RWPE1 (cell line): ENCODE results near the gene MAP3K4.
"Not testable (repeated sequence)": the region's sequence is repeated elsewhere in the genome, so short reads cannot be mapped to it uniquely, and the experiment has no call there.

Experiments
- CTCF ChIA-PET: fragments of 350-600 bp; sonication (Branson Sonifier 250); formaldehyde crosslinking; extraction: SDS; loops from one replicate; lab custom pipeline; 2021; lab: Yijun Ruan, JAX
- POLR2A ChIA-PET: fragments of 400-600 bp; formaldehyde crosslinking; extraction: SDS; loops from one replicate; lab custom pipeline; 2020; ENCODE audit warnings: antibody characterized with exemption; ENCODE audit not compliant: low non-redundant PET; lab: Yijun Ruan, JAX
- DNase-seq: peaks from one replicate; pipeline ENCODE4 v3.0.0; 2012; ENCODE audit warnings: low spot score
- H3K27ac ChIP-seq: fragments of 450-650 bp; 2 replicates; pipeline ENCODE4 v1.5.1; 2017
- TF ChIP-seq, protein P1 (sequence below): fragments of 450-650 bp; conservative IDR thresholded peaks from 2 replicates; pipeline ENCODE4 v1.5.1; 2017; ENCODE audit warnings: low read depth, mild to moderate bottlenecking

MAP3K4 gene

DNA sequence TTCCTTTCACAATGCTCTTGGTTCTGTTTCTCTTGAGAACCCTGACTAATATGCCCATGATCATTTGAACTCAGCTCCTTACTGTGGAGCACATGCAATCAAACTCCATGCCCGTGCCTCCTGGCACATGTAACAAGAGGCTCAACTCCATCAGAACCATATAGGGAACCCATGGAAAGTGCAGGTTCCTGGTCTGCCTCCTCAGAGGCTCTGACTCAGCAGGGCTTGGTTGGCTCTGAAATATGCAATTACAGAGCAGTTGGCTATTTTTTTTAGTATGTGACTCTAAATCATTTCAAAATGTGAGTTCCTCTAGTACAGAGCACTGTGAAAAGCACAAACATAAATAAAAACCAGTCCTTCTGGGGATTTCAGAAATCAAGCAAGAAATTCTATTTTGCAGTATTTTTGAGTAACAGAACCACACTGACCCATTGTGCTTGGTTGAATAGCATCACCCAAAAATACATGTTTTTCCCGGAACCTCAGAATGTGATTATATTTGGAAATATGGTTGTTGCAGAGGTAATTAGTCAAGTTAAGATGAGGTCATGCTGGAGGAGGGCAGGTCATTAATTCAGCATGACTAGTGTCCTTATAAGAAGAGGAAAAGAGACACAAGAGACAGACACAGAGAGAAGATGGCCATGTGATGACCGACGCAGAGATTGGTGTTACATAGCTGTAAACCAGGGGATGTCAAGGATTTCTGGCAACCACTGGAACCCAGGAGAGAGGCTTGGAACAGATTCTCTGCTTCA lies 13.2 kb upstream of the MAP3K4 start:
- DNase-seq = peak; percentile 10
- no peak overlapping the region for H3K27ac ChIP-seq
- TF ChIP-seq, protein P1, sequence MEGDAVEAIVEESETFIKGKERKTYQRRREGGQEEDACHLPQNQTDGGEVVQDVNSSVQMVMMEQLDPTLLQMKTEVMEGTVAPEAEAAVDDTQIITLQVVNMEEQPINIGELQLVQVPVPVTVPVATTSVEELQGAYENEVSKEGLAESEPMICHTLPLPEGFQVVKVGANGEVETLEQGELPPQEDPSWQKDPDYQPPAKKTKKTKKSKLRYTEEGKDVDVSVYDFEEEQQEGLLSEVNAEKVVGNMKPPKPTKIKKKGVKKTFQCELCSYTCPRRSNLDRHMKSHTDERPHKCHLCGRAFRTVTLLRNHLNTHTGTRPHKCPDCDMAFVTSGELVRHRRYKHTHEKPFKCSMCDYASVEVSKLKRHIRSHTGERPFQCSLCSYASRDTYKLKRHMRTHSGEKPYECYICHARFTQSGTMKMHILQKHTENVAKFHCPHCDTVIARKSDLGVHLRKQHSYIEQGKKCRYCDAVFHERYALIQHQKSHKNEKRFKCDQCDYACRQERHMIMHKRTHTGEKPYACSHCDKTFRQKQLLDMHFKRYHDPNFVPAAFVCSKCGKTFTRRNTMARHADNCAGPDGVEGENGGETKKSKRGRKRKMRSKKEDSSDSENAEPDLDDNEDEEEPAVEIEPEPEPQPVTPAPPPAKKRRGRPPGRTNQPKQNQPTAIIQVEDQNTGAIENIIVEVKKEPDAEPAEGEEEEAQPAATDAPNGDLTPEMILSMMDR = no peak
- ChIA-PET CTCF (interaction anchor here (0.7 kb wide), 1 partner anchor 23 kb away, joined by 3 read pairs; no protein-coding TSS in a partner anchor), POLR2A (no interaction called here)

DNA sequence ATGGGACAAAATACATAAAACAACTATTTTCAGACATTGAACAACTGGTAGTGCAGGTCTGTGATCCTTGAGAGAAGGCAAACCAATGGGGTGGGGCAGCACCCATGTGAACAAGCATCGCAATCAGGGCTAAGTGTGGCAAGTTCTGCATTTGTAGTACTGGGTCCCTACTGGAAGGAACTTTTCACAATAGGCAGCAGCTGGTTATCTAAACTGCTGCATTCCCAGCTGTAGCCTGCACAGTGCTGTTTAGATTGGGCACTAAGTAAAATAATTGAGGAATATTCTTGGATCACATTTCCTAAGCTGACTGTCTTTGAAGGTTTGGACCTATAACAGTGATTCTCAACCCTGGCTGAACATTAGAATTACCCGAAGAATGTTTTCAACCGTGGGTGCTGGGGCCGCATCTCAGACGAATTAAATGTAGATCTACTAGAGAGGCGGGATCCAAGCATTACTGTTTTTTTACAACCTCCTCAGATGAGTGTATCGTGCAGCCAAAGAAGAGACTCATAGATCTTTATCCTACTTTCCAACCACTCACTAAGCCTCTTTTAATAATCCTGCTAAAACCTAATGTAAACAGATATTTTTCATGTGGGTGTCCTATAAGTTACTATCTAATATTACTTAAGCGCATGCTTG lies 12.4 kb upstream of the MAP3K4 start:
- TF ChIP-seq, protein P1 = no peak
- H3K27ac ChIP-seq = no peak overlapping the region
- ChIA-PET CTCF (interaction anchor here (0.7 kb wide), 3 partner anchors 24 to 209 kb away, joined by 3 read pairs; no protein-coding TSS in a partner anchor), POLR2A (no interaction called here)
- no peak for DNase-seq

DNA sequence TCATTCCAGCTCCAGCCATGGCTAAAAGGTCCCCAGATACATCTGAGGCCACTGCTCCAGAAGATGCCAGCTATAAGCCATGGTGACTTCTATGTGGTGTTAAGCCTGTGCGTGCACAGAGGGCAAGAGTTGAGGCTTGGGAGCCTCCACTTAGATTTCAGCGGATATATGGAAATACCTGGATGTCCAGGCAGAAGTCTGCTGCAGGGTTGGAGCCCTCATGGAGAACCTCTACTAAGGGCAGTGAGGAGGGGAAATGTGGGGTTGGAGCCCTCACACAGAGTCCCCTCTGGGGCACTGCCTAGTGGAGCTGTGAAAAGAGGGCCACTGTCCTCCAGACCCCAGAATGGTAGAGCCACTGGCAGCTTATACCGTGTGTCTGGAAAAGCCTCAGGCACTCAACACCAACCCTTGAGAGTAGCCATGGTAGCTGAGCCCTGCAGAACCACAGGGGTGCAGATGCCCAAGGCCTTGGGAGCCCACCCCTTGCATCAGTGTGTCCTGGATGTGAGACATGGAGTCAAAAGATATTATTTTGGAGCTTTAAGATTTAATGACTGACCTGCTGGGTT lies 8.1 kb upstream of the MAP3K4 start:
- POLR2A ChIA-PET, DNase-seq, CTCF ChIA-PET, H3K27ac ChIP-seq: not testable (repeated sequence)

DNA sequence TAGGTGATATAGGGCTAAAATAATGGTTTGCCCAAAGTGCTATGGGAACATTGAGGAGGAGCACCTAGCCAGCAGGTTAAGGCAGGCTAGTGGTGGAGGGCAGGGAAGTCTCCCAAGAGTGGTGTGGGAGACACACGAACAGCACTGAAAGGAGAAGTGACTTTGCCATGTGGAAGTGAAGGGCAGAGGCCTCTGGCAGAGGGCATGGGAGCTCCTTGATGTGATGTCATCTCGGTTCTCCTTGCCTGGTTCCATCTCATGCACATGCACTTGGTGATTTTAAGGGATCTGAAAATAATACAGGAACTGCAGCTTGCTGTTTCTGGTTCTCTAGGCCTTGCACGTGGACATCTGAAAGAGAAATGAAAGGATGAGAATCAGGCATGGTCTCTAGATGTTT lies 4.7 kb upstream of the MAP3K4 start:
- no peak overlapping the region for H3K27ac ChIP-seq
- ChIA-PET POLR2A (no interaction called here), CTCF (no interaction called here)
- TF ChIP-seq, protein P1 = no peak
- DNase-seq = no peak

DNA sequence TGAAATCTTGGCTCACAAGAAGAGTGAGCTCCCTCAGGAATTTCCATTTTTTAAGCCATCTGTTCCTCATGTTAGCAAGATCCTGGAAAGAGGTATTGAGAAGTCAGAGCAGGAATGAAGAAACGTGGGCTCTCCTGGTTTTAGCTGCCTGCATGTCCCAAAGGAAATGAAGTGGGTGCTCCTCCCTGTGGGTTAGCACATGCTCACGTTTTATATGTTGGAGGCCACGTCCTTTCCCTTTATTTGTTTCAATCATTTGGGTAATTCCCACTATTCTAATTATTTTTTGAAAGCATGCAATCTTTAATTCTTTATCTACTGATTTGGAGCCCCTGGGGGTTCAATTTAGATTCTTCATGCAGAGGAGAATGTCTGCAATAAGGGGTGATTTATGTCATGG lies 4.3 kb upstream of the MAP3K4 start:
- ChIA-PET POLR2A (no interaction called here), CTCF (no interaction called here)
- no peak overlapping the region for H3K27ac ChIP-seq
- no peak for DNase-seq
- TF ChIP-seq, protein P1 = no peak

DNA sequence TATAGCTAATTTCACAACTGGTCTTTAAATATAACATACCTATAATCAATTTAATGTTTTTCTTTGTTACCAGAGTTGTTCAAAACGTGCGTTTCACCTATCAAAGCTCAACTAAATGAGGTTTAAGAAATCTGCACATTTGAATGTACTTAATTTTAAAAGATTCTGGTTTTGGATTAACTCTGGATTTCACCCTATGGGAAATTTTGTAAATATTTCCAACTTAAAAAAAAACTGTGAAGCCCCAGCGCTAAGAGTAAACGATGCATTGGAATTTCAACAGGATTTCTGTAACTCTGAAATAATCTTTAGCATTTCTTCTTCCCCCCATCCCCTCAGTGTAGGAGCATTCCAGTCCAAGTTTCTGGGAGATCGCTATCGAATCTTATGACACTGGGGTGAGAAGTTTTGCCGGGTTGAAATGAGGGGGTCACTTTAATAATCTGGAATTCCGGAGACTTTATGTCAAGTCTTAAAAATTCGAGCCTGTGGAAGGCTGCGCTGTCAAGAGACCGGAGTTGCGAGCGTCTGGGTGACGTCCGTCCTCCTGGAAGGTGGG lies 643 bp upstream of the MAP3K4 start:
- ChIA-PET CTCF (interaction anchor here (1.2 to 2.1 kb wide), 2 partner anchors 60 kb away, joined by 4 to 30 read pairs; no protein-coding TSS in a partner anchor), POLR2A (no interaction called here)
- TF ChIP-seq, protein P1 = no peak
- peak; percentile 48 for DNase-seq
- peak overlapping the region; percentile 96 for H3K27ac ChIP-seq
